Myocyte (in vitro differentiated cells): Measurements from ENCODE around the gene PCBD1. TPM values are rescaled to one million over a fixed set of nuclear protein-coding genes. Genes with fewer than 3 reads are reported as not detected.

ENCODE experiments used
- DNase-seq: peaks from one replicate; pipeline ENCODE4 v3.0.0-alpha.2; 2012; ENCODE audit warnings: low read depth
- total RNA-seq: library from RNA; depleted of rRNA; stranded (reverse); fragments of >200 nt; gene quantifications from 2 replicates; pipeline ENCODE4 v1.2.3, GENCODE V29; 2014

Gene PCBD1
- total RNA-seq, 1 donor from 2014 or later, result 58.8 TPM

DNA sequence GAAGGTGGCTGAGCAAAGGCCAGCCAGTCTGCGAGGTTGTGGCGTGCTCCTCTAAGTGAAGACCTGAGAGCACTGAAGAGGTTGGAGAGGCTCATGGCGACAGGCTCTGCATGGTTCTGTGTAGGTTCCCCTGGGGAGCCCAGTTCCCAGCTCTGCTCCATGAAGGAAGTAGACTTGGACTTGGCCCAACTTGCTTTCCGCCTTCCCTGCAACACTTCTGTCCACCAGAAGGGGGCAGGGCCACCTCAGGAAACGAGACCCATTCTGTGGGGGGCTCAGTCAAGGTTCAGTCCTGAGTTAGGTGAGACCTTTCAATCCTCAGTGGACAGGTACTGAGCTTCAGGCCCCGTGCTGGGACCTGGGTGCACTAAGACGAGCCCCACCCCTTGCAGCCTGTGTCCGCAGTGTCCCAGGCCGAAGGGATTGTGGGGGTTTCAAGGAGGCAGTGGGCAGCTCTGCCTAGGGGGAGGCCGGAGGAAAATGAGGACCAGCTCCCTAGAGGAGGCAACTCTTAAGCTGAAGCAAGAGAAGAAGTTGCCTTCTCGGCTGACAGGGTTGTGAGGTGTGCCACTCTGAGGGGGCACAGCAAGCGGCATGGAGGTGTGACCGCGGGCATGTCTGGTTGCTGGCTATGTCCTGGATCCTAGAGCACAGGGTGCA, 15.0 kb upstream of the PCBD1 start:
- peak; percentile 54 for DNase-seq

DNA sequence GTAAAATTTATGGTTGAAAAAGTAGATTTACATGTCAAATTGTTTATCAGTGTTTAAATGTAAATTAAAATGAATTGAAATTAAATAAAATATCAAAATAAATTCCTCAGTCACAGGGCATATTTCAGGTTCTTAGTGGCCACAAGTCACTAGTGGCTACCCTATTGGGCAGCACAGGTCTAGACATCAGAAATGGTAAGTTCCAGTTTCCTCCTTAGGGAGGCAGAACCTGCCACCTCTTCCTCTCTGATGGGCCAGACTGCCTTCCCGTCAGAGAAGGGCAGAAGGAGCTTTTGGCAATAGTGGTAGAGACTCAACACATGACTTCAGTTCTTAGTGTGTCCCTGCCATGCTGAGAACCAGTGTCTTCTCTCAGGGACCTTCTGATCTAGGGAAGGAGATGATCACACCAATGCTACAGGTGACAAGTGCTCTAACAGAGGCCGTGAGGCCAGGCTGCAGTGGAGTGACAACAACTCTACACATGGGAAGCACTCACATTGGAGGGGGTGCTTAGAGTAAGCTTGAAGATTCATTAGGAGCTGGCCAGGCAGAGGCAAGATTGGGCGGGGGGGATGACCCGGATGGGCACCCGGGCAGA, 14.4 kb upstream of the PCBD1 start:
- no peak for DNase-seq

DNA sequence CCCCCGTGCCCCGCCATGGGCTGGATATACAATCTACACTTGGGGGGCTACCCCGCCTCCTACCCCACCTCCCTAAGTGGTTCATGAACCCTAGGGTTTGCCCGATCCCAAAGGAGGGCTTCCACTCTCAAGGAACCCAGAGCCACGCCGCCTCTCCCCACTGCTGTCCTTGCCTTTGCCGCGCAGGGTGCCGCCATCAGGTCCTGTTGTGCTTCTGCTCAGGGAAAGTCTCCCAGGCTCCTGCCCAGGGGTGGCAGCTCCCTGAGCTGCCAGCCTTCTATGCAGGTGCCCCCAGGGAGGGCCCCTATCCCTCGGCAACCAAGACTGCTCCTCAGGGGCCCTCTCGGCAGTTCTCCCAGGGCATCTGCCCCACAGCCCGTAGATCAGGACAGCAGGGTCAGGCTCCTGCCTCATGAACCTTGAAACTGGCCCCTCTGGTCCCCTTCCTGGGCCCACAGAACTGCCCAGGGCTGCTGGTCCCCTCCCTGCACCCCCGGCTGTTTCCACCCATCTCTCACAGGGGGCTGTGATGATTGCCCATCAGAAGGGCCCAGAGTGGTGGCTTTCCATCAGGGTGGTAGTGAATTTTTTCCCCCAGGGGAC, 13.0 kb upstream of the PCBD1 start:
- no peak for DNase-seq

DNA sequence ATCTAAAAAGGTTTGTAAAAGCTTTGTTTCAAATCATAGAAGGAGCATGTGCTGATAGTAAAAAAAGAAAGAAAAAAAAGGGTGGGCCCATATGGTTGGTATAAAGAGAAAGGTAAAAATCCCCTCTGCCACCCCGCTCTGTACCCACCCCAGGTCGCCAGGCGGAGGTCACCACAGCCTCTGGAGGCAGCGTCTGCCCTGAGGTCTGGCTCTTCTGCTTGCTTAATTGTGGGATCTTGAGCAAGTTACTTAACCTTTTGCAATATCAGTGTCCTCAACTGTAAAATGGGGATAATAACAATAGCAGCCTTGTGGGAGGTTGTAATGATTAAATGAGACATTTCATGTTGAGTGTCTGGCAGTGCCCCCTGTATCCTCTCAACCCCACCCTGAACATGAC, 10.7 kb upstream of the PCBD1 start:
- no peak for DNase-seq

DNA sequence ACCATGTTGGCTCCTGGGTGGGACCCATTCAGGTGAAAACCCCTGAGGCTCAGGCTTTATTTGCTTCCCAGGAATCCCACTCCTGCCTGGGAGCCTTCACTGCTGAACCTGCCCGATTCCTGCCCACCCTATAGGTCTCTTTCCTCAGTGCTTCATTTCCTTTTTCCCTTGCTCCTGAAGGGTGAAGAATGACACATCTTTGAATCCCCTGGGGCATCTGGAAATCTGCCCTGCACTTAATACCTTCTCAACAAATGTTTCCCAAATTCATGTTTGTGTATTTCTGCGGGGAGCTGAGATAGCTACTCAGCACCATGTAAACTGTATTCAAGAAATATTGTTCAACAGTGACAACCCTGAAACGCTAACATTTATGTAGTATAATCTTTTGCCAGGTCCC, 10.3 kb upstream of the PCBD1 start:
- DNase-seq, result no peak

DNA sequence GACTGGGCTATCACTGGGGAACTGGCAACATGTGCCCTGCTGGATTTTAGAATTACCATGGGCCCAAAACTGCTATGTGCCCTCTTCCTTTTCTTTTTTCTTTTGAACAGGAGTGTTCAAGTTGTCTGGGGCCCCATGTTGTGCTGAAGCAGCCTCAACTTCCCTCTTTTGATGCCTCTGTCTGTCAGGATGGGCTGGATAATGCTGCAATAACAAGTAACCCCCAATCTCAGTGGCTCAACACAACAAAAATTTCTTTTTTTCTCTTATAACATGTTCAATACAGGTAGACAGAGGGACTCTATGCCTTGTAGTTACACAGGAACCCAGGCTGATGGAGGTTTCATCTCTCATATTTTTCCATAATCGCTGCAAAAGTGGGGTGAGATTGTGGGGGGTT, 8.2 kb upstream of the PCBD1 start:
- DNase-seq, result no peak

DNA sequence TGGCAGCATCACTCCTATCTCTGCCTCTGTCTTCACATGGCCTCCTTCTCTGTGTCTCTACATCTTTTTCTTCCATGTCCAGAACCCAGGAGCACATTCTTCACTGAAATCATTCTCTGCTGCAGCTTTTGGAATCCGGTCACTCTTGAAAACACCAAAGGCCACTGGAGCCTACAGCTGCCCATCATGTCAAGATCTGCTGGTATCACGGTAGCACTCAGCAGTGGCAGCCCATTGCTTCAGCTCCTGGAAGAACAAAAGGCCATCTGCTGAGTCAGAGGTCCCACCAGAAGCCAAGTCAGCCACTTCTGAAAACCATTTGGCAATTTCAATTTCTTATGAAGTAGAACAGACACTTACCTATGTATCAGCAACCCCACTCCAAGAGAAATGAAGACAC, 6.1 kb upstream of the PCBD1 start:
- no peak for DNase-seq

DNA sequence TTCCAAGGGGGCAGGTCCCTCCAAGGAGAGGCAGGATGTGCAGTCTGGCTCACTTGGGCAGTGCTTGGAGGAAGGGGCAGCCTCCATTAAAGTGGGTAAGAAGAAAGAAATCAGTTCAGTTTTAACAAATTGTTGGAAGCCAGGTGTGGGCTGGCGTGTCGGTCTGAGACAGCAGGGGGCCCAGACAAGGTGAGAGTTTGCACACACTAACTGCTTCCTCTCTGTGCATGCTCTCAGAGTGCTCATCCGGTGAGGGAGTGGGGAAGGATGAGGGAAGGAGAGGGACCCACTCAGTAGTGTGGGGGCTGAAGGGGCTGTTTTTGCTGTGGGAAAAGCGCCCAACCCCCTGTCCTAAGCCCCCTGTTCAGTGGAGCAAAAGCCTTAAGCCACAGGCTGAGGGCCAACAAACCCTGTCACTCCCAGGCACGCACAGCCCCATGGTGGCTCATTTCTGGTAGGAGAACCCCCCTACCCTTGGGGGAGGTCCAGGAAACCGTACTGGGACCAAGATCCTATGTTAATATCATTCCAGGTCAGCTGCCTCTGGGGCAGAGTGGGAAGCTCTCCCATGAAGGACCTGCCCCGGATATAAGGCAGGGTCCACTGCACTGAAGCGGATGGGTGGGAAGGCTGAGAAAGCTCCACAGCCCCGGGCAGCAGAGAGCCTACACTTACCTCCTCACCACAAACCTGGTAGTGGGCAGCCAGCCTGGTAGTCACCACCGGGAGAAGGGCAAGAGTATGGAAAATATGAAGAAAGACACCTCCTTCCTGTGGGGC, 5.1 kb upstream of the PCBD1 start:
- no peak for DNase-seq

DNA sequence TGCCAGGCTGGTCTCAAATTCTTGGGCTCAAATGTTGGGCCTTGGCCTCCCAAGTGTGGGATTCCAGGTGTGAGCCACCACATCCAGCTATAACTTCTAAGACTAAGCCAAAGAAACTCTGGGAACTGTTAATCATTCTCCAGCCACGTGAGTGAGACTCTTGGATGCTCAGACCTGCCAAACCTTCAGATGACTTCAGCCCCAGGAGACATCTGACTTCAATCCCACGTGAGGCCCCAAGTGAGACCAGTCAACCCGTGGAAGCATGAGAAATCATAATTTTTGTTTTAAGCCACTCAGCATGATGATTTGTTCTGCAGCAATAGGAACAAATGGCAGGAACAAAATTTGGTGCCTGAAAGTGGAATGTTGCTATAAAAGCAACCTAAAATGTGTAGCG, 4.3 kb upstream of the PCBD1 start:
- DNase-seq, result no peak

DNA sequence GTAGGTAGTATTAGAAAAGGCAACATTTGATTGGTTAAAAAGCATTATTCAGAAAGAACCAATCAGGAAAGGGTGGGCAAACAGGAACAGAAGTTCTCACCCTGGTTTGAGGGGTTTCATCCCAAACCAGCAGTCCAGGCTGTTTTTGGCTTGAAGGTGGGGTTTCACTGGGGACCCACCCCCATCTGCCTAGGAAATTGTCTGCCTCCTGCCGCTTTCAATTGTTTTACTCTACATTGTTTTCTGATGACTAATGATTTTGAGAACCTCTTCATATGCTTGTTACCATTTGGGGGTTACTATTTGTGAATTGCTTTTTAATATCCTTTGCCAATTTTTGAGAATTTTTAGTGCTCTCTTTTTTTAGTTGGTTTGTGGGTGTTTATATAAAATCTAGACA, 3.3 kb upstream of the PCBD1 start:
- peak; percentile 18 for DNase-seq

DNA sequence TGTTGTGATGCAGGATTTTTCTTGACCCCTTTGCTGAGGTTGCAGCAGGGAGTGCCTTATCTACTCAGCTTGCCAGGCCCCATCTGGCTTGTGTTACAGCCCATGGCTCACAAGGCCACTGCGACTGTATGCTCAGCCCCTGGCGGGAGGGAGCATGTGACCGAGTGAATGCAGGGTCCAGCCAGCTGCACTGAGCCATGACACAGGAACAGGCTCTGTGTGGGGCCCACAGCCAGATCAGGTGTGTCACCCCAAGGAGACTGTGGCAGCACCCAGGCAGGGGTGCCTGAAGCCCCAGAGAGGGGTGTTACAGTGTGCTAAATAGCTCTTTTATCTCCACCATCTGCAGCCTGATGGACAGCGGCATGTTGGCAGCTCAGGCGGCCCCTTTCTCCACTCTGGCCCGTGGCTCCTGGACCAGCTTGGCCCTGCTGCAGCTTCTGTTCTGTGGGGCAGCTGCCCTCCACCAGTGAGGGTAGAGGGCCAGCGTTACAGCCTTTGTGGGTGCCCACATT, 2.6 kb upstream of the PCBD1 start:
- DNase-seq, result peak; percentile 81

DNA sequence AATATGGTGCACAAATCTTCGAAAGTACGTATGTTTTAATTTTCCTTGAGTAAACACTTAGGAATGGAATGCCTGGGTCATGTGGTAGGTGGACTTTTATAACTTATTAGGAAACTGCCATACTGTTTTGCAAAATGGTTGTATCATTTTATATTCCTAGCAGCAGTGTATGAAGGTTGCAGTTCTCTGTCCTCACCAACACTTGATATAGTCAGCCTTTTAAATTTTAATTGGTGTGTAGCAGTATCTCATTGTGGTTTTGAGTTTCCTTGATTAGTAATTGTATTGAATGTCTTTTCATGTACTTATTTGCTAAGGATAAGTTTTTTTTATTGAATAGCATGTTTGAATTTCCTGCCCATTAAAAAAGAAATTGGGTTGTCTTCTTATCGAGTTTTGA, 926 bp upstream of the PCBD1 start:
- DNase-seq, result no peak

DNA sequence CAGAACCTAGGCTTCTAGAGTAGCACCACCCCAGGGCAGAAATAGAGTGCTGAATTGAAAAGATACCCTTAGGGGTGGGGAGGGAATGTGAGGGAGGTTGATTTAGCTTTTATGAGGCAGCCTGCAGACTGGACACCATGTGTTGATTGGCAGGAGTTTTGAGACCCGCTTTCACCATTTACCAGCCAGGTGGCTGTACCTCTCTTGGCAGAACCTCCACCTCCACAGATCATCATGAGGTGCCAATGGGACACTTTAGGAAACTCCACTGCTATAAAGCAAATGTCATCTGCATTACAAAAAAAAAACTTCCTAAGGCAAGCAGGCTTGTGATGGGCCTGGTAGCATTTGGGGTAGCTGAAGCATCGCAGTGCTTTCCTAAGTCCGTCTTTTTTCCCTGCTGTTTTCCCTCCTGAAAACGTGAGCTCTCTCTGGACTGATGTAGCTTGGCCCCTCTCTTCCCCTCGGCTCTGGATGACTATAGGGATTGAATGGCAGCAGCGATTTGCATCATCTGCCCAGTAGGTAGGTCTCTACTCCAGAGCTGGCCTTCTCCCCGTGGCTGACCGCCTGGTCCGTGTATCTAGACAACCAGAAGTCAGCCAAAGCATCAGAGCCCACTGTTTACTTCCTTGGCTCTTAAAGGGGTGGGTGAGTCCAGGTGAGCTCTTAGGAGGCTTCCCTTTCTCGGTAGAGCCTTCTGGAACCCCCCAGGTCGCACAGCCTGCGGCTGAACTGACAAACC, 1.3 kb downstream of the PCBD1 start:
- DNase-seq, result no peak

DNA sequence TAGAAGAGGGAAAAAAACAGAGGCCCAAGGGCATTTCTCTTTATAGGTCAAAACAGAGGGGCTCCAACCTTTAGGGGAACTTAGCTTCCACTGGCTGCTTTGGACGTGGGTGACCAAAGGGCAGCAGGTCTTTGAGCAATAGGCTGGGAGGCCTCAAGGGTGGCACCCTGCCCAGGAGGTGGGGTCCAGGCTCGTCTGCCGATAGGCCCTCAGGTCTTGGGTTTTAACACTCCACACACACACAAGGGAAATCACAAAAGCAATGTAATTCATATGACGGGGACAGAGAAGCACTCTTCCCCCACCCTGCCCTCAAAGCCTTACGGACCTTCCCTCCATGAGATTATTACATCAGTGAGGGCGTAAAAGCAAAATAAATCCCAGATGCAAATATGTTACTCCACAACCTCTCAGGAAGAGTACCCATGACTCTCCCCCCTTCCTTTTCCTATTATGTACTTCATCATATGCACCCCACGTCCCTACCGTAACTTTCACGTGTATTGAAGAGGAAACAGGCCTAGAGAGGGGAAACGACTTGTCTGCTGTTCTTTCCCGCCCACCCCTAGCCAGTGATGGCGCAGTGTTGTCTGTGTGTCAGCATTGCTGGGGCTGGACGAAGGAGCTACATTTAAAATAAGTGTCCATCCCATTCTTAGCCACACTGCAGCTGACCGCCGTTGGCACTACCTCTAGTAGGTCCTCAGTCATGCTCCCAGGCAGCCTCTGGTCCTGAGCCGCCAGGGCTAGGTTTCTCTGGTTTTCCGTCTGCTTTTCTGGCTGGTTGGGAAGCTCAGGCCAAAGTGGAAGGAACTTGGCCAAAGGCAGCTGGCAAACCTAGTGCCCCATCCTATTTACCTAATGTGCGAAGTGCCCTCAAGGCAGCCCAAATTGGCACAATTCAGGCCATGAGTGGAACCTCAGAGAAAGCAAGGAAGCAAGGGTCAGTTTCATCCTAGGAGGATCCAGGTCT, 2.1 kb downstream of the PCBD1 start:
- DNase-seq, result no peak

DNA sequence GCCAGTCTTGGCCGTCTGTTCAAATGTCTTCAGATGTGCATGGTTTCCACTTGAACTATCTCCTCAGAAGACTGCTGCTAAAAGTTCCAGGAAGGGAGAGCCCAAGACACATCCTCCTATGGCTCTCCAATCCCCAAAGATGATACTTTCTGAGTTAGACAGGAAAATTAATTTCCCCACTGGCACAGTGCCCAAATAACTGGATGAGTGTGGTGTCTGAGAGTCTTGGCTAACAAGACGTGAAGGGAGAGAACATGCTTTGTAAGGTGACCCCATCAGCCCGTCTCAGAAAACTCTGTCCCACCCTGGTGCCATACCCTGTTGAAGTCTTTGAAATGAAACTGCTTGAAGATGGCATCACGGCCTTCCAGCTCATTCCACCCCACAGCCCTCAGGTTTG, 2.9 kb downstream of the PCBD1 start:
- no peak for DNase-seq

DNA sequence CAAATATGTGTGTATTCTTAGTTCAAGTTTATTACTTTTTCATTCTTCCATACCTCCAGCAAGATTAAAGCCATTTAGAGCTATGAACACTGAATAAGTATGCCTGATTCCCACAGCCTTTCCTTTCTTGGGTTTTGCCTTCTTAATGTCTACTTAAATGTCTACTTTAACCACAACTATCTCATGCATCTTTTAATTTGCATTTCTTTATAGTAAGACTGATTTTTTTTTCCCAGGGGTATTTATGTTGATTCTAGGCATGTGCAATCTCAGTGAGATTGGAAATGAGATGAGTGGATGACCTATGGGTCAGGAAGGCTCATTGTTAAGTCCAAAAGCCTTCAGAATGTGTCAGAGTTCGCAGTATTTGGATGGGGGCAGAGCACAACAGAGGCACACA, 3.6 kb downstream of the PCBD1 start:
- no peak for DNase-seq

DNA sequence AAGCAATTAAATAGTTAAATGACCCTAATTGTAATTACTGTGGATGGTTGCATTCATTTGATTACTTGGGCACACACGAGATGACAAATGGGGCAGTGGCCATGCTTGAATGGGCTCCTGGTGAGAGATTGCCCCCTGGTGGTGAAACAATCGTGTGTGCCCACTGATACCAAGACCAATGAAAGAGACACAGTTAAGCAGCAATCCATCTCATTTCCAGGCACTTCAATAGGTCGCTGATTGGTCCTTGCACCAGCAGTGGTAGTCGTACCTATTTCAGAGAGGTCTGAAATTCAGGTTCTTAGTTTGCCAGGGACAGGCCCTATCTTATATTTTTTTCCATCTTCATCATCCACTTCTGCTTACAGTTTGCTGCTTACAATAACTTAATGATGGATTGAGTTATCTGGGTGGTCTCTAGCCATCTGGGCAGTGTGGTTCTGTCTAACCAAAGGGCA, 8.3 kb downstream of the PCBD1 start:
- peak; percentile 87 for DNase-seq

DNA sequence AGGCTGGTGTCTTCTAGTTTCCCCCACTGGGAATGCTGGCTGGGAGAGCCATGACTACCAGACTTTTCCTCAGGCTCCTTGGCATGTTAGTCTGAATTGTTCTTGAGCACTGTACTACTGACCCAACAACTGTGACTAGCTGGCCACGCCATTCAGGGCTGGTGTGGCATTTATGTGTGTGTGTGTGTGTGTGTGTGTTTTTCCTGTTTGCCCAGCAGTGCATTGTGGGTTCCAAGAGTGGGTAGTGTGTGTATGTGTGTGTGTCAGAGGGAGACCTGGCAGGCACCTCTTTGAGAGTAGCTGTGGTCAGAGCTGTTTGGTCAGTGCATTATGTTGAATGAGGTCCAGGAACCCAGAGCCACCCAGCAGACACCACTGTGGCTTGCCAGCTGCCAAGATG, 9.2 kb downstream of the PCBD1 start:
- DNase-seq, result peak; percentile 79

DNA sequence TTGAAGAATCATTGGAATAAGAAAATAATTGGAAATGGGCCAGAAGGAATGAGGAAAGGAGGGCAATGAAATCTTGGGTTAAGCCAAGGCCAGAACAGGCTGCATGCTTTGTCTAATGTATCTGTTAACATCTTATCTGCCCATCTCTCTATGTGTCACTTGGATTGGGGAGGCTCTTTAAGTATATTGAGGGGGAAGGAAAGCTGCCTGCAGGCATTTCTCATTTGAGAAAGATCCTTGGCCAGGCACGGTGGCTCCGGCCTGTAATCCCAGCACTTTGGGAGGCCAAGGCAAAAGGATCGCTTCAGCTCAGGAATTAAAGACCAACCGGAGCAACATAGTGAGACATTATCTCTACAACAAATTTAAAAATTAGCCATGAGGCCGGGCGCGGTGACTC, 14.3 kb downstream of the PCBD1 start:
- DNase-seq, result no peak

DNA sequence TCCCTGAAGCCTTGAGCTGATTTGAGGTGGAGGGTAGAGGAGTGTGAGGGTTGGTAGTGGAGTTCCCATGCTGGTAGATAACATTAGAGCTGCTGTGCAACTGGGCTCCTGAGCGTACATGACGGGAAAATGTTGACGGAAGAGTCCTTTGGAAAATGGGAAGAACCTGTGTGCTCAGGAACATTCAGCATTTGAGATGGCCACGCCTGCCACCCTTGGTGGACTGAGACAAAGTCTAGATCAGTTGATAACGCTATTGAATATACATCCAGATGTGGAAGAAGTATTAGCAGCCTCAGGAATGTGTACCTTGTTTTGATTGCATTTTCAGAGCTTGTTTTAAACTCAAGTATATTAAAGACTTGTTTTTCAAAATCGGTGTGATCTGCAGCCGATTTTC, 16.1 kb downstream of the PCBD1 start:
- DNase-seq, result no peak
